HG02840 (cell line): ENCODE data around the gene RTN4R.
"Not testable (repeated sequence)": the region's sequence is repeated elsewhere in the genome, so short reads cannot be mapped to it uniquely, and the experiment has no call there.

Source experiments
- ATAC-seq: cut with Tn5 transposase; IDR thresholded peaks from one replicate; pipeline ENCODE4 v1.9.1; 2021; ENCODE audit warnings: mild to moderate bottlenecking, moderate library complexity, moderate number of reproducible peaks; ENCODE audit not compliant: unreplicated experiment, low FRiP score

Gene RTN4R

DNA sequence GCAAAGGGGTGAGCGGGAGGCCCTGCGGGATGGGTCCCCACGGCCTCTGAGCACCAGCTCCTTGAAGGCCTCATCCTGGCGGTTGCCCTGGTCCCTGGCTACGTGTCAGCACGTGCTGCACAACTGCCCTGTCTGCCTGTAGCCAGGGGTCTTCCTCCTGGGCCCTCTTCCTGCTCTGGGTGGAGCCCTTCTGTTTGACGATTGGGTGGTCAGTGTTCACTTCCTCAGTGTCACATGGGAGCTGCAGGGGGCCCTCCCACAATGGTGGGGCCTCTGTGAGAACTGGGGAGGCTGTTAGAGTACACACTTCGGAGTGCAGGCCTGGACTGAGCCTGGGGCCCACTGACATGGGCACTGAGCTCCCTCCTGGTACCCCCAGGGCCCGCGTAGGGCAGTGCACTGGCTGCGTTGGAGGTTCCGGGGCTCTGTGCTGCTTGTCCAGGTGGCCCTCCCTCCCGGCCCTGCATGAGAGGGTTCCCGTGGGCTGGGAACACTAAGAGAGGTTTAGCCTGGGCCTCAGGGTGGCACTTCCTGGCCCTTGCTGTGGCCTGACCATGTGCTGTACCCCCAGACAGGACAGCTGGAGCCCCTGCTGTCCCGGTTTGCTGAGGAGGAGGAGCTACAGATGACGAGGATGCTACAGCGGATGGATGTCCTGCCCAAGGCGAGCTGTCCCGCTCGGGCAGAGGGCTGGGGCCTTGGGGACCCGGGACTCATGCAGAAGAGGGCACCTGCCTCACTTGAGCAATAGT, 38.0 kb upstream of the RTN4R start:
- no peak for ATAC-seq

DNA sequence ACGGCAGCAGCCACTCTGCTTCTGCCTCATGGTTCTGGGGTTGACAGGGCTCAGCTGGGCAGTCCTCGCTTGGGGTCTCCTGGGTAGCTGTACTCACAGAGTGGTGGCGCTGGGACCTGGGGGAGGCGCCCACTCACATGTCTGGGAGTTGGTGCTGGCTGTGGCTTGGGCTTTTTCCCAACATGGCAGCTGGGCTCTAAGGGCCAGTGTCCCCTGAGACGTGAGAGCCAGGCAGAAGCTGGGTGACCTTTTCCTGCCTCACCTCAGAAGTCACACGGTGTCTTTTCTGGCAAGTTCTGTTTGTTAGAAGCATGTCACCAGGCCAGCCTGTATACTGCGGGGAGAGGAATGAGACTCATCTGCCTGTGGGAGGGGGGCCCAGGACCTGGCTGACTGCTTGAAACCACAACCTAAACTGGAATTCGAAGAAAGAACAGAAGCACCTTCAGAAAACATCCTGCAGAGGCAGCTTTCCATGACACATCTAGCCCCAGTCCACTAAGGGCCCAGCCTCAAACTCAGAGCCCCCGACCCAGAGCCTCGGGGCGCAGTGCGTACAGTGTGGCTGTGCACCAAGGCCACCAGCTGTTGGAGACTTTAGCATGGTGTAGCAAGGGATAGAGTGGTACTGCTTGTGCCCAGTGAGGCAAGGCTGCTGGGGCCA, 37.2 kb upstream of the RTN4R start:
- ATAC-seq: not testable (repeated sequence)

DNA sequence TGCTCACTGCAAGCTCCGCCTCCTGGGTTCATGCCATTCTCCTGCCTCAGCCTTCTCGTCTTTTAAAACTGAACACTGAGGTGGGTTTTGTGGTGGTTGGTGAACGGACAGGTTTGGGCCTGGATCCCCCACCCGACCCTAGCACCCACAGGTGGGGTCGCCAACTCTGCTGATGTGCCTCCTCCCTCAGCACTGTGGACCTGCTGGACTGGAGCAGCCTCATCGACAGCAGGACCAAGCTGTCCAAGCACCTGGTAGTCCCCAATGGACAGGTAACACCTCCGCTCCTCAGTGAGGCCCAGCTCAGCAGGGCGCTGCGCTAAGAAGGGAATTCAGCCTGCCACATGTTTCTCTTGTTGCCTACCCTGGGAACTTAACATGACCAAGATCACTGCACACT, 36.5 kb upstream of the RTN4R start:
- no peak for ATAC-seq

DNA sequence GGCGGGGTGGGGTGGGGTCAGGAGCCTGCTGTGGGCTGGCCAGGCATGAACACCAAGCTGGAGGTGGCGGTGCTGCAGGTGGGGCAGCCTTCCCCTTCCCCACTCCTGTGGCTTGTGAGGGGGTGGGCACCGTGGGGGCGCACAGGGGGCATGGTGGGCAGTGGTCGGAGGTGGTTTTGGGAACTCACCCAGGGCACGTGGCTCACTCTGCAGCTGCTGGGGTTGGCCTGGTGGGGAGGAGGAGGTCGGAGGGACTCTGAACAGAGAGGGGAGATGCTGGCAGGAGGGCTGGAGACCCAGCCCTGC, 35.1 kb upstream of the RTN4R start:
- not testable (repeated sequence) for ATAC-seq

DNA sequence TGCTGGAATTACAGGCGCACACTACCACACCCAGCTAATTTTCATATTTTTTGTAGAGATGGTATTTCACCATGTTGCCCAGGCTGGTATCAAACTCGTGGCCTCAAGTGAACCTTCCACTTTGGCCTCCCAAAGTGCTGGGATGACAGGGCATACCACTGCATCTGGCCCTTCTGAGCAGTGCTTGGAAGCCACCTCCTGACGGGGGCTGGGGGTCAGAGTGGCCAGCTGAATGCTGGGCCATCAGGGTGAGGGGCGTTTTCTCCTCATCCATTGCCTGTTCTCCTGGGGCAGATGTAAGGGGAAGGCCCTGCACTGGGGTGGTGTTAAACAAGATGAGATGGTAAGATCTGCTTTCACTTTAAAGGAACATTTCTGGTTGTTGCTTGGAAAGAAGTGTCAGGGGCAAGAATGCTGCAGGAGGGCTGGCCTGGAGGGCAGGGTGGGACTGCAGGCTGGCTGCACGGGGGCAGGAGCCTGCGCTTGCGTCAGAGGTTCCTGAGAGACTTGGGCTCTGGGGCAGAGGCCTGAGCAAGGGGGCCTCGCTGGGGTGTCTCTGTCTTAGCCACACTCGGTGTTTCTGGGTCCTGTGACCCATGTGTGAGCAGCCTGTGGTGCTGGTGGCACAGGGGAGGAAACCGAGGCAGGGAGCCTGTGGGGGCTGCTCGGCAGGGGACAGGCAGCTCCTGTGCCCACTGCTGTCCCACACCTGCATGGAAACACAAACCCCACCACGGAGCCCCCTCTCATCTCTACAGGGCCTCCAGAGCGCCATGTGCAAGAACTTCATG, 34.5 kb upstream of the RTN4R start:
- no peak for ATAC-seq

DNA sequence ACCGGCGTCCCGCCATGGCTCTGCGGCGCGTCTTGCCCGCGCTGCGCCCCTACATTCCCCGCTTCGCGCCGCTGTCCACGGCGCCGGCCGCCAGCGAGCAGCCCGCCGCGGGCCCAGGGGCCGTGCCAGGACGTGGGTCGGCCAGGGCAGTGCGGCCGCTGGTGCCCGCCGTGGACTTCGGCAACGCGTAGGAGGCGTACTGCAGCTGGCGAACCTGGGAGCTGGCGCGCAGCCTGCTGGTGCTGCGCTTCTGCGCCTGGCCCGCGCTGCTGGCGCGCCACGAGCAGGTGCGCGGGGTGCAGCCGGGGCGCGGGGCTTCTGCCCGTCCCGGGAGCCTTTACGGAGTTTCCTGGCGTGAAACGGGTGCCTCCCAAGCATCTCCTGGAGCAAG, 31.6 kb upstream of the RTN4R start:
- no peak for ATAC-seq

DNA sequence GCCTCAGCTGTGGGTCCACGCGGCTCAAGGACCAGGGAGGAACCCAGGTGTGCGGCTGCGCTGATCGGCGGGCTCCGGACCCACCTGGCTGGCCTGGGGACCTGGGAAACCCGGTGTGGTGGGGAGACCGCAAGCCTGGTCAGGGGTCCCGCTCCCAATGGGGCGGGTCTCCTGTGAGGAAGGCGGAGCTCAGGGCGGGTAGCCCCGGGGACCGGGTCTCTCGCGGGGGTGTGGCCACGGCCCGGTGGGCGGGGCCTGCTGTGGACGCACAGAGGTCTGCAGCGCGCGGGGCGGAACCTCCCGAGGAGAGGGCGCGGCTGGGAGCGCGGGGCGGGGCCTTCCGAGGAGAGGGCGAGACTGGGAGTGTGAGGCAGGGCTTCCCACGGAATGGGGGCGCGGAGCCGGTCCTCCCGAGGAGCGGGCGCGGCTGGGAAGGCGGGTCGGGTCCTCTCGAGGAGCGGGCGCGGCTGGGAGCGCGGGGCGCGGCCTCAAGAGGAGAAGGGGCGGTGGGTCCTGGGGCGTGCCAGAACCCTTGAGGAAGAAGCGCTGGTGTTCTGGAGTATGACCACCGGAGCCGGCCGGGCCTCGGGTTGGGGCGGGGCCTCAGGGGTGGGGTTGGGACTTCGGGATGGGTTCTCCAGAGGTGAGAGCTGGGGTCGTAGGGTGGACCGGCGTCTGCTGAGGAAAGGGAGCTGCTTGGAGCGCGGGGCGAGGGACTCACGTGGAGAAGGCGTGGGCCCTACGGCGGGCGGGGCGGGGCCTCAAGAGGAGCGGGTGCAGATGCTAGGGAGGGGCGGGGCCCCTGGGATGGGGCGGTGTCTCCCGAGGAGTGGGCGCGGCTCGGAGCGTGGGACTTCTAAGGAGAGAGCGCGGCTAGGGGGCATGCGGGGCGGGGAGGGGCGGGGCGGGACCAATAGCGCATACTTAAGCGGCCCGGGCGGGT, 31.0 kb upstream of the RTN4R start:
- ATAC-seq: peak; percentile 58

DNA sequence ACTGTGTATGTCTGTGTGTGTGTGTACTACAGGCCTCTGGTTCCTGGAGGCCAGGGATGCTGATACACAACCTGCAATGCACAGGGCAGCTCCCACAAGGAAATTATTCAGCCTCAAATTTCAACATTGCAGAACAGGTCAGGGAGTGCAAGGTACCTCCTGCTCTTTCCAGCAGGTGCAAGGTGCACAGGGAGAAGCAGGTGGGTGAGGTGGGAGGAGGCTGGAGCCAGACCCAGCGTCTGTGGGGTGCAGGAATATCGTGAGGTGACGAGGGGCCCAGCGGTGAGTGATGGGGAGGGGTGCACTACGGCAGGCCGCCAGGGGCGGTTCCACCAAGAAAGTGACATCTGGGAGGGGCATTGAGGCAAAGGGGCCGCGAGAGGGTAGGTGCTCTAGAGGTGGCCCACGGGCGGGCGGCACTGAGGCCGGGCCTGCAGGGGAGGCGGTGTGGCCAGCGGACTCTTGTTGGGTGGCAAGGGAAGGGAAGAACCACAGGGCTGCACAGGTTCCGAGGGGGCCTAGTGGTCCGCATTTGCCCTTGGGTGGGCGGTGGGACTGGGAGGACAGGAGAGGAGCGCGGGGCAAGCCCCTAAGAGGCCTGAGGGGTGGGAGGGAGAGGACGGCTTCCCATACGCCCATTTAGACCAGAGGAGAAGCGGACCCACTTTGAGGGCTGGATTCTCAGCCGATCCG, 30.1 kb upstream of the RTN4R start:
- no peak for ATAC-seq

DNA sequence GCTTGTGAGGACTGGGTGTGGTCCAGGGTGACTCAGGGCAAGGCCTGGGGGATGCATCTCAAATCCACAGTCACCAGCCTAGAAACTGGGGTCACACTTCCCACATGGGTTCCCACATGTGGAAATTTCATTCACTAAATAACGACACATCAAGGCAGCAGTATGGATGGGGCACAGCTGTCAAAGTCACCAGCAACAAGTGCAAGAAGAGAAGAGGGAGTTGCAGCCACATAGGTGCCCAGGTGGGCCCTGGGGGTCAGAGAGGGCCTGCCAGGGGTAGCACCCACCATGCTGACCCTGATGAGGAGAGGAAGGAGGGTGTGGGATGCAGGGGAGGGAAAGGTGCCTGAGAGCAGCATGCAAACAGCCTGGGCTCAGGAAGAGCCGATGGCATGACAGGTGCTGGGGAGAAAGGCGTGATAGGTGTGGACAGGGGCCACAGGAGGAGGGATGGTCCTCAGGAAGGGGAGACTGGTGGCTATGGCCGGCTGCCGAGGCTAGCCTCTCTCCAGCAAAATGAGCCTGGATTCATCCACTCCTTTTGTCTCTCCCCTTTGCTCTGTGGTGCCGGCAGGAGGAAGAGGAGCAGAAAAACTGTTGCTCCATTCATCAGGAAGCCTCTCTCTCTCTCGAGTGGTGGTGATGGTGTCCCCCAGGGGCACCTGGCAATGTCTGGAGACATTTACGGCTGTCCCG, 29.4 kb upstream of the RTN4R start:
- ATAC-seq: no peak

DNA sequence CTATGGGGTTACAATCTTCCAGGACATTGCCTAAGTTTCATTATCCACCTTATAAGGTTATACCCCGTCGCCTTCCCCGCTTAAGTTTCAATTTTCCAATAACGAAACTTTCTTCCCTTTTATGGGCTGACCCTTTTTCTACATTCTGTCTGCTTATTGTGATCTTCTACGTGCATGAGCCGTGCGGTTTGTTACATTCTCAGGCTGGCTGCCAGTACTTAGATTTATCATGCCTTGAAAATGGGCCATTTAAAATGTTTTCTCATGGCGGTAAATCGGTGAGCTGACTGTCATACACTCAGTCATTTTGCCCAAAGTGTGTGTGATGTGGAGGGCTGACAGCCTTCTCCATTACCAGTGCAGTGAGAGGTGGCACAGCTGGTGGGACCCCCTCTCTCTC, 28.5 kb upstream of the RTN4R start:
- ATAC-seq: no peak

DNA sequence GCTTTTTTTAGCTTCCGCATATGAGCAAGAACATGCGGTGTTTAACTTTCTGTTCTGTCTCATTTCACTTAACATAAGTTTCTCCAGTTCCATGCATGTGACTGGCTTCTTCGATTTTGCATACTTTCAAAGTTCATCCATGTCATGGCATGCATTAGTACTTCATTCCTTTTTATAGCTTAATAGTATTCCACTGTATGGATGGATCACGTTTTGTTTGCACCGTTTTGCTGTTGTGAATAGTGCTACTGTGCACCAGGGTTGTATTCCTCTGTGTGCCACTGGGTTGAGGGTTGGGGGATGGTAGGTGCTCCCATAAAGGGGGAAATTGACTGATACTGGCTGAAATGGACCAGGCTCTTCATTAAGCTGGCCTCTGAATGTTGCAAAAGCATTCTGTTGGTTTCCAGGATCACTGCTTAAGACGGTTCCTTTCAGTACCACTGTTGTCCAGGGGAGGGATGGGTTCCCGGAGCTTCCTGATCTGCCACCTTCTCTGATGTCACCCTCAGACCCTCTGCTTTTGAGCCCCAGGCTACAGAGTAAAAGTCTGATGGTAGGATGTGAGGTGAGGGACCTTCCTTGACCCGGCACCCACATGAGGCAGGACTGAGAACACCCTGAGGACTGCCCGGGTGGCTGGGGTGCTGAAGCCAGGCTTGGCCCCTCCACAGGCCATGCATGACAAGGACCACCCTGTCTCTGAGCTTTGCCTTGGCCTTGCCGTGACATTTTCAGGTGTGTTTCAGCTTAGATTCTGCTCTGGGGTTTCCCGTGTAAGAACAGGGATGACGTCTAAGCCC, 27.3 kb upstream of the RTN4R start:
- ATAC-seq: no peak

DNA sequence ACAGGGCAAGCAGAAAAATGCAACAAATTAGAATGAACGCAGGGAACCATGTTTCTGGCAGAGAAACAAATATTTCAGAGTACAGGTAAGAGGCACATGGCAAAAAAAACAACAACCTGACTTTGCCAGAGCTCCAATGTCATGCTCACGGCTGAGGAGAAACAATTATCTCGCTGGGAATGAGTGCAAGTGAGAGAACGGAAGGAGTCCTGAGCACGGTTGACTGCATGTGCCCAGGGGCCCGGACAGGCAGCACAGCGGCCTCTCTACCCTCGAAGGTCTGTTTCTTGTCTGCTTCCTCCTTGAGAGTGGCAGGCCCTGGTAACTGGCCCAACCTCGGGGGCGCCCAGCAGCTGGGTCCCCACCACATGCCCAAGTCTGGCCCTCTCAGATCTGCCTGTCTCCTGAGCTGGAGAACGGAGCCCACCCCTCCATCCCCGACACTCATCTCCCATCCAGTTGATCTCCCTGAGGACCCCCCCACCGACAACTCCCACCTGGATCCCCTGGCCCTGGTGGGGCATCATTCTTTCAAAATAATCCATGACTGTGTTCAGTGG, 24.6 kb upstream of the RTN4R start:
- ATAC-seq: no peak

DNA sequence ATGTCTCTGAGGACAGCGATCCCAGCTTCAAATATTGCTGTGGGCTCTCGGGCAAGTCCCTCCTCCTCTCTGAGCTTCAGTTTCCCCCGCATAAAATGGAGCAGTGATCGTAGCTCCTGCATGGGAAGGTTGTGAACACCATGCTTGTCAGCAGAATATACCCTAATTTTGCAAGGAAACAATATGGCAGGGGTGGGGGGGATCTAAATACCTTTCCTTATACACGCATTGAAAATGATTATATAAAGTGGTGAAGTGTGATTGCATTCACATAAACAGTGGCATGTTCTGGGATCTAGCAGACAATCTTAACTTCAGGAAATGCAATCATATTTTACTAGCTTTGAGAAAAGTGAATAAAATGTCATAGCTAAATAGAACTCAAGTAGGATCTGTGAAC, 24.0 kb upstream of the RTN4R start:
- no peak for ATAC-seq

DNA sequence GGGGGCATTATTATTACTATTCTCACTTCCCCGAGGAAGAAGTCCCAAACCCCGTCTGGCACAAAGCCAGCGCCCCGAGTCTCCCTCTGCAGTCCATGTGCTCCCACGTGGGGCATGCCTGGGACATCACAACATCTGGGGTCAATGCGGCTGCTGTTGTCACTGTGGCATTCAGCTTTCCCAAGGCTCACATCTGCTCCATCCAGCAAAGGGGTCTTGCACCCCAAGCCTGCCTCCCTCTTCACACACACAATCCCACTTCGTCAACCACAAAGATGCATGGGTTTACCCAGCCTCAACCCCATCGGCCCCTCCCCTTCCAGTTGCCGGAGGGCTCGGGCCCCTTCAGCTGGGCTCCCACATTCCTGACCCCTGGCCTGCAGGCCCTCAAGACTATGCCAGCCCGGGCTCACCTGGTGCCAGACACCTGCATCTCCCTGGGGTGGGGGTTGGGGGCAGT, 23.5 kb upstream of the RTN4R start:
- ATAC-seq: no peak

DNA sequence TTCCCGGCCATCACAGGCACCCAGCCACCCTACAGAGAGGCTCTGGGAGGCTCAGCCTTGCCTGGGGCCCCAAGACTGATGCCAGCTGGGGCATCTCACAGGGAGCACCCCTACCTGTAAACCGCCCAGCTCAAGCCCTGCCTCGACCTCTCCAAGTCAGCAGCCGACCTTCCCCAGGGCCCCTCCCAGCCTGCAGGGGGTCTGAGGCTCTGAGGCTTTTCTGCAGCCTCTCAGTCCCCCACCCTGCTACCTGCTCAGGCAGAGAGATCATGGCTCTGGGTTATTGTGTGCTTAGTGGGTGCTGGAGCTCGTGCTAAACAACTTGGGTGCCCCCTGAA, 23.1 kb upstream of the RTN4R start:
- ATAC-seq: no peak

DNA sequence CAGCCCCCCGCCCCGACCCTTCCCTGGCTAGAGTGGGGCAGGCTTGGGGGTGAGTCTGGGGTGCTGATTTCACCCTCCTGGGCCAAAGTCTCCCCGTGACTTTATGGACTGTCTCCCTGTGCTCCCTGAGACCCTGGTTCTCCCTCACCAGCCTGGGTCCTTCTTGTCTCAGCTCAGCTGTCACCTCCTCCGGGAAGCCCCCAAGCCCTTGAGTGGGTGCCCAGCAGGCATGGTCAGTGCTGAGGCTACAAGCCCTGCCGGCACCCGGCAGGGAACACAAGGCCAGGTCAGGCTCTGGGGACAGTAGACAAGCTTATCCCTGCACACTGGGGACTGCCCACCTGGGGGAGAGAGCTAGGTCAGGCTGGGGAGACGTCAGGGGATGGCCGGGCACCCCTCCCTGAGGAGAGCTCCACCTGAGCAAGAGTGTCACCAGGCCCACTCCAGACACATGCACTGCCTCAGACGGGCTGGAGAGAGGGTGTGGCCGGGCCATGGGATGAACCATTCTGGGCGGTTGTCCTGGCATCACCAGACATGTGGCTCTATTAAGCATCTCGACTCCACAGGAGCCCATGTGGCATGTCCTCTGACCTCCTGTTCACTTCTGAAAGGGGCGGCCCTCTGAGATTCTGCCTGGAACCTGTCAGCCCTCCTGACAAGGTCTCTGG, 22.6 kb upstream of the RTN4R start:
- ATAC-seq: no peak

DNA sequence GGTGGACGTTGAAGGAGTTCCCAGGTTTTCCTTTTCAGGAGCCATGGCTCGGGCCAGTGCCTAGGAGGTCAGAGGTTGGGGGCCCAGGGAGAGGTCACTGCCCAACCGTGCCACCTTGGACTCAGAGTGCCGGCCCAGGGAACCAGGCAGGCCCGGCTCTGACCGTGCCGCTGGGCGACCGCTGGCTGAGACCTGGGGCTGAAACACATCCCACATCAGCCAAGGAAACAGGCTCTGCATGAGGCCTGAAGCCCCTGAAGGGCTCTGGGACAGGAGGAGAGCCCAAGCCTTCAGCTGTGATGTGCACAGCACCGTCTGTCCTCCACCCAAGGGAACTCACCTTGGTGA, 21.9 kb upstream of the RTN4R start:
- no peak for ATAC-seq
